ENCODE results near the gene USP44.
"Not testable (repeated sequence)": the region's sequence is repeated elsewhere in the genome, so short reads cannot be mapped to it uniquely, and the experiment has no call there.

USP44 gene

GRCh38 chr12:95505039-95505438, 46.2 kb downstream of the USP44 start:
- DNase-seq: no peak

GRCh38 chr12:95504140-95504539, 47.1 kb downstream of the USP44 start:
- no peak for DNase-seq

- DNase-seq: no peak
These were observed 51.5 kb downstream of the USP44 start for GRCh38 chr12:95499772-95500171.

GRCh38 chr12:95498968-95499367, 52.3 kb downstream of the USP44 start:
- no peak for DNase-seq

- no peak for DNase-seq
These were observed 54.2 kb downstream of the USP44 start for GRCh38 chr12:95497031-95497430.

GRCh38 chr12:95495433-95495832, 55.8 kb downstream of the USP44 start:
- no peak for DNase-seq

GRCh38 chr12:95494888-95495287, 56.4 kb downstream of the USP44 start:
- no peak for DNase-seq

- DNase-seq: no peak
These were observed 58.8 kb downstream of the USP44 start for GRCh38 chr12:95492462-95492861.

GRCh38 chr12:95487024-95487423, 64.3 kb downstream of the USP44 start:
- no peak for DNase-seq

- DNase-seq: no peak
These were observed 66.8 kb downstream of the USP44 start for GRCh38 chr12:95484524-95484923.

- not testable (repeated sequence) for DNase-seq
These were observed 68.7 kb downstream of the USP44 start for GRCh38 chr12:95482564-95482963.

- DNase-seq: no peak
These were observed 69.4 kb downstream of the USP44 start for GRCh38 chr12:95481888-95482287.

GRCh38 chr12:95481072-95481471, 70.2 kb downstream of the USP44 start:
- no peak for DNase-seq

GRCh38 chr12:95480230-95480629, 71.0 kb downstream of the USP44 start:
- no peak for DNase-seq

- no peak for DNase-seq
These were observed 76.7 kb downstream of the USP44 start for GRCh38 chr12:95474660-95474958.

- DNase-seq: peak; percentile 92
These were observed 77.2 kb downstream of the USP44 start, which contains the start of gene METAP2 for GRCh38 chr12:95473884-95474659. METAP2 (plus strand) TSS chr12:95474152; CDS start chr12:95474180, 28 bp downstream.

GRCh38 chr12:95473231-95473883, 77.9 kb downstream of the USP44 start:
- peak; percentile 61 for DNase-seq

- DNase-seq: no peak
These were observed 81.0 kb downstream of the USP44 start for GRCh38 chr12:95470300-95470699.

Data from KG1 (cell line).